PC-3 (cell line): Measurements from ENCODE around the gene NDUFC1. TPM values are rescaled to one million over a fixed set of nuclear protein-coding genes. Genes with fewer than 3 reads are reported as not detected.

Source experiments
- ATAC-seq: fragments of 200-7000 bp; cut with Tn5 transposase; 2 replicates; pipeline ENCODE4 v1.9.1; 2020; ENCODE audit warnings: mild to moderate bottlenecking, moderate library complexity
- BruUV-seq: library from RNA; stranded (reverse); fragments of 400-500 nt; replicated peaks from 2 replicates; lab custom pipeline; 2021; lab: Mats Ljungman, UMichigan
- CTCF ChIA-PET: fragments of 300-600 bp; sonication (Branson Sonifier 250); formaldehyde crosslinking; loops from one replicate; lab custom pipeline; 2022; ENCODE audit warnings: antibody characterized with exemption; lab: Charles Lee
- POLR2A ChIA-PET: fragments of 300-600 bp; sonication (Branson Sonifier 250); formaldehyde crosslinking; loops from one replicate; lab custom pipeline; 2022; ENCODE audit warnings: antibody characterized with exemption; ENCODE audit not compliant: unreplicated experiment; lab: Charles Lee
- DNase-seq: peaks from one replicate; pipeline ENCODE4 v3.0.0-alpha.2; 2015
- H2AFZ ChIP-seq: fragments of 300-600 bp; sonication (generic); 2 replicates; pipeline ENCODE4 v1.6.0; 2016; ENCODE audit warnings: antibody characterized with exemption, low read length
- H3F3A ChIP-seq: fragments of 300-600 bp; sonication (generic); one replicate; pipeline ENCODE4 v1.6.0; 2017; ENCODE audit warnings: antibody characterized with exemption, low read length, control low read depth, mild to moderate bottlenecking; ENCODE audit not compliant: unreplicated experiment
- H3K27ac ChIP-seq: fragments of 300-600 bp; sonication (generic); 2 replicates; pipeline ENCODE4 v1.5.1; 2016; ENCODE audit warnings: mild to moderate bottlenecking, low read length
- H3K27me3 ChIP-seq: fragments of 300-600 bp; sonication (generic); 2 replicates; pipeline ENCODE4 v1.6.1; 2016; ENCODE audit warnings: low read length, mixed read lengths
- H3K36me3 ChIP-seq: fragments of 300-600 bp; sonication (generic); 2 replicates; pipeline ENCODE4 v1.6.1; 2016; ENCODE audit warnings: low read depth, mixed run types, low read length, mixed read lengths
- H3K4me1 ChIP-seq: fragments of 300-600 bp; sonication (generic); 2 replicates; pipeline ENCODE4 v1.5.1; 2016; ENCODE audit warnings: low read length; ENCODE audit not compliant: insufficient read depth
- H3K4me2 ChIP-seq: fragments of 300-600 bp; sonication (generic); 2 replicates; pipeline ENCODE4 v1.6.0; 2016; ENCODE audit warnings: low read length
- H3K4me3 ChIP-seq: fragments of 300-600 bp; sonication (generic); 2 replicates; pipeline ENCODE4 v1.5.1; 2016; ENCODE audit warnings: mild to moderate bottlenecking, low read length, mixed read lengths
- H3K79me2 ChIP-seq: fragments of 300-600 bp; sonication (generic); 2 replicates; pipeline ENCODE4 v1.6.1; 2017; ENCODE audit warnings: low read length, mixed read lengths
- H3K9ac ChIP-seq: fragments of 300-600 bp; sonication (generic); 2 replicates; pipeline ENCODE4 v1.6.0; 2016; ENCODE audit warnings: mild to moderate bottlenecking, low read length
- H3K9me2 ChIP-seq: fragments of 300-600 bp; sonication (generic); replicated peaks from 2 replicates; pipeline ENCODE4 v1.6.1; 2016; ENCODE audit warnings: mixed run types, low read length, mixed read lengths
- H3K9me3 ChIP-seq: fragments of 300-600 bp; sonication (generic); 2 replicates; pipeline ENCODE4 v1.6.1; 2016; ENCODE audit warnings: low read length, mixed read lengths
- H4K20me1 ChIP-seq: fragments of 300-600 bp; sonication (generic); 2 replicates; pipeline ENCODE4 v1.6.1; 2016; ENCODE audit warnings: low read length, mixed read lengths
- CTCF ChIP-seq: fragments of 300-600 bp; sonication (generic); conservative IDR thresholded peaks from 2 replicates; pipeline ENCODE4 v1.5.1; 2017; ENCODE audit warnings: antibody characterized with exemption, low read depth, mild to moderate bottlenecking, low read length
- EZH2 ChIP-seq: fragments of 300-600 bp; sonication (generic); IDR thresholded peaks from one replicate; pipeline ENCODE4 v1.6.1; 2017; ENCODE audit warnings: antibody characterized with exemption, mild to moderate bottlenecking, low read length; ENCODE audit not compliant: unreplicated experiment
- EZH2phosphoT487 ChIP-seq: fragments of 300-600 bp; sonication (generic); IDR thresholded peaks from 2 replicates; pipeline ENCODE4 v1.6.1; 2018; ENCODE audit warnings: mild to moderate bottlenecking, antibody characterized with exemption, low read length, borderline replicate concordance
- intact Hi-C: fragments of 100-400 bp; cut with micrococcal nuclease; formaldehyde crosslinking; loops from 2 replicates; pipeline ENCODE4 v1.9.0; 2023
- total RNA-seq: library from RNA; depleted of rRNA; stranded (reverse); fragments of >200 nt; gene quantifications from 2 replicates; pipeline ENCODE4 v1.2.3, GENCODE V29; 2014

NDUFC1 gene
- total RNA-seq, 1 experiment from 2014 or later, result 92.9 TPM

GRCh38 chr4:139301113-139301820 is 1.0 kb downstream of the NDUFC1 start, which contains the start of gene NAA15:
TSS of gene NAA15 (plus strand) at chr4:139301505. CDS start at chr4:139301778, 273 bp downstream.
- H3K9ac ChIP-seq, result peak within 1 kb of the TSS; percentile 97
- peak within 1 kb of the TSS; percentile 99 for H3K4me3 ChIP-seq
- H3K4me1 ChIP-seq, result peaks cover 31% of the 10 kb centered on the region
- no peaks in the 10 kb centered on the region for H3K9me2 ChIP-seq
- peaks cover 4% of the 10 kb centered on the region for H3F3A ChIP-seq
- H3K4me2 ChIP-seq, result peak within 1 kb of the TSS; percentile 98
- ATAC-seq (peak; percentile 79), DNase-seq (peak; percentile 92)
- BruUV-seq, result no TSS peak
- peaks cover 65% of the 10 kb centered on the region for H3K79me2 ChIP-seq
- ChIA-PET CTCF (interaction anchor here (0.5 kb wide), 1 partner anchor 124 kb away, joined by 3 read pairs; the partner anchor contains the start of gene ELF2), POLR2A (interaction anchor here (0.5 to 0.6 kb wide), 4 partner anchors 18 to 214 kb away, joined by 3 to 5 read pairs (median 4); no protein-coding TSS in a partner anchor)
- H4K20me1 ChIP-seq, result peaks cover 32% of the 10 kb centered on the region
- no peak for TF ChIP-seq EZH2
- TF ChIP-seq EZH2phosphoT487, result no peak
- TF ChIP-seq CTCF, result no peak
- H3K9me3 ChIP-seq, result no peaks in the 10 kb centered on the region
- intact Hi-C loops, result loop anchor here (1.0 to 5.0 kb wide), 2 partner anchors 66 to 219 kb away; no protein-coding TSS in a partner anchor
- H2AFZ ChIP-seq, result peak within 1 kb of the TSS; percentile 94
- H3K36me3 ChIP-seq, result peaks cover 11% of the 10 kb centered on the region; the same call in 1 of the 2 replicates
- H3K27me3 ChIP-seq, result no peaks in the 10 kb centered on the region
- H3K27ac ChIP-seq, result peak within 1 kb of the TSS; percentile 74

GRCh38 chr4:139300431-139301112 is 1.7 kb downstream of the NDUFC1 start:
- Histone ChIP-seq H4K20me1 (peaks cover 27% of the 10 kb centered on the region), H3F3A (peaks cover 4% of the 10 kb centered on the region), H3K36me3 (peaks cover 11% of the 10 kb centered on the region; the same call in 1 of the 2 replicates), H3K4me1 (peaks cover 36% of the 10 kb centered on the region), H3K9ac (peak overlapping the region; percentile 97), H3K27ac (peak overlapping the region; percentile 72), H3K9me2 (no peaks in the 10 kb centered on the region), H3K79me2 (peaks cover 58% of the 10 kb centered on the region), H3K4me3 (peak overlapping the region; percentile 99), H3K27me3 (no peaks in the 10 kb centered on the region), H3K9me3 (no peaks in the 10 kb centered on the region), H2AFZ (peak overlapping the region; percentile 94), H3K4me2 (peak overlapping the region; percentile 98)
- TSS peak; percentile 69 for BruUV-seq
- ATAC-seq, result peak; percentile 33
- intact Hi-C loops, result loop anchor here (1.0 to 5.0 kb wide), 2 partner anchors 67 to 218 kb away; no protein-coding TSS in a partner anchor
- ChIA-PET POLR2A (interaction anchor here (0.5 to 0.6 kb wide), 2 partner anchors 122 to 213 kb away, joined by 3 to 5 read pairs; no protein-coding TSS in a partner anchor), CTCF (interaction anchor here (0.5 kb wide), 1 partner anchor 124 kb away, joined by 3 read pairs; the partner anchor contains the start of gene ELF2)
- TF ChIP-seq EZH2 (no peak), CTCF (no peak), EZH2phosphoT487 (no peak)
- peak; percentile 53 for DNase-seq
